ENCODE measurements around the gene TBKBP1. TPM values are rescaled to one million over a fixed set of nuclear protein-coding genes. Genes with fewer than 3 reads are reported as not detected.

Gene TBKBP1
- total RNA-seq, 1 experiment from 2014 or later, result 33.2 TPM

DNA sequence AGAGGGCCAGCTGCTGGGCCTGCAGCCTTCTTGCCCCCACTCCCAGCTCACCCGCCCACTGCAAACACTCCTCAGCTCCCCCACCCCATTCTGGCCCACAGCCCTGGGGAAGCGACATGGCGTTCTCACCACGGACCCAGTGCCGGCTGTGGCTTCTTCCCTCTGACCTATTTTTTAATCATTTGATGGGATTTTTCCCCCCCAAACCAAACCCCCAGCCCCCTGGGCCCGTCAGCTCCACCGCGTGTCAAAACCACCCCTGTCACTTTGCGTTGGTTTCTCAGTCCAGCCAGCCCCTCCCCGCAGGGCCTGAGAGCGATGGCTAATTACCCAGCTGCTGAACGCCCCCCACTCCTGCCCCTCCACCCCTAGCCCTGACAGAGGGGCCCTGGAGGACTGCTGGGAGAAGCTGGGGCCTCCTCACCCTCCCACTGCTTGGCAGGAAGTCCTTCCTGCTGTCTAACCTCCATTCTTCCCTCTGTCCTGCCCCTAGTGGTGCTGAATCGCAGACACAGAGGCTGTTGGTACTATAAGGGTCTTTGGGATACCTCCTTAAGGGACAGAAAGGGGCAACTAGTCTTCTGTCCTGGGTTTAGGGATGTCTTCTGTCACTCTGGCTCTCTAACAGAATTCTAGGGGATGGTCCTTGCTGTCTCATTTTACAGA is 31.6 kb downstream of the TBKBP1 start:
- peaks cover 63% of the 10 kb centered on the region for H3K27me3 Mint-ChIP-seq (ENCODE audit: low read depth)
- Histone ChIP-seq H3T11ph (ENCODE audit: low read length) (no peak overlapping the region), H3K79me1 (ENCODE audit: insufficient read depth, low read depth, low read length, poor library complexity, severe bottlenecking) (no peaks in the 10 kb centered on the region), H3K23ac (ENCODE audit: insufficient read length, low read depth, low read length) (no peak overlapping the region), H3K4me2 (ENCODE audit: insufficient read depth, insufficient read length, low read length) (no peak overlapping the region), H2BK20ac (ENCODE audit: low read depth, low read length, poor library complexity, severe bottlenecking) (no peak overlapping the region), H3K9me3 (ENCODE audit: control insufficient read depth, low read depth, low read length) (no peaks in the 10 kb centered on the region), H3K9ac (ENCODE audit: extremely low read depth, insufficient read length, low read length) (no peak overlapping the region), H3K4me1 (ENCODE audit: insufficient read depth, low read length) (no peaks in the 10 kb centered on the region), H2AFZ (ENCODE audit: low read length) (no peak overlapping the region), H4K5ac (ENCODE audit: insufficient read length, low read depth, low read length) (no peak overlapping the region), H3K4ac (ENCODE audit: low read depth, low read length) (no peak overlapping the region), H2BK120ac (ENCODE audit: low read depth, low read length, poor library complexity, severe bottlenecking) (no peak overlapping the region), H2BK12ac (ENCODE audit: insufficient read length, low read depth, low read length) (no peak overlapping the region), H4K91ac (ENCODE audit: insufficient read length, low read depth, low read length) (no peak overlapping the region), H4K20me1 (ENCODE audit: control insufficient read depth, insufficient read depth, insufficient read length) (no peaks in the 10 kb centered on the region), H4K8ac (replicated peaks; ENCODE audit: insufficient read length, low read depth, low read length) (no peak overlapping the region), H3K23me2 (ENCODE audit: insufficient read length, low read depth, low read length, poor library complexity, severe bottlenecking) (peaks cover 3% of the 10 kb centered on the region), H3K18ac (ENCODE audit: insufficient read length, low read depth, low read length) (no peak overlapping the region), H2BK5ac (ENCODE audit: insufficient read length, low read length) (no peak overlapping the region), H2BK15ac (ENCODE audit: low read depth, low read length) (no peak overlapping the region), H3K27me3 (ENCODE audit: insufficient read depth, low read length) (no peaks in the 10 kb centered on the region), H3K27ac (ENCODE audit: insufficient read length, low read depth, low read length) (no peak overlapping the region), H3K56ac (ENCODE audit: insufficient read length, low read depth, low read length) (no peak overlapping the region), H3K14ac (ENCODE audit: insufficient read depth, low read length) (no peak overlapping the region), H2AK5ac (ENCODE audit: insufficient read length, low read length) (no peak overlapping the region), H3K79me2 (ENCODE audit: insufficient read depth, low read length) (no peaks in the 10 kb centered on the region)
- H3K36me3 Mint-ChIP-seq (ENCODE audit: insufficient read depth in 1 of 3, low read depth in 3 of 3), result no peaks in the 10 kb centered on the region
- no peak for DNase-seq
- no peak overlapping the region for H3K27ac Mint-ChIP-seq
- peaks cover 10 to 28% of the 10 kb centered on the region in 2 experiments for H3K4me1 Mint-ChIP-seq
- WGBS (ENCODE audit: extremely low coverage, insufficient read length, low lambda C conversion rate), result no CpG with 5 or more reads among the region's 13 CpGs
- H3K4me3 Mint-ChIP-seq, result no peak overlapping the region
- TF ChIP-seq, protein P1, sequence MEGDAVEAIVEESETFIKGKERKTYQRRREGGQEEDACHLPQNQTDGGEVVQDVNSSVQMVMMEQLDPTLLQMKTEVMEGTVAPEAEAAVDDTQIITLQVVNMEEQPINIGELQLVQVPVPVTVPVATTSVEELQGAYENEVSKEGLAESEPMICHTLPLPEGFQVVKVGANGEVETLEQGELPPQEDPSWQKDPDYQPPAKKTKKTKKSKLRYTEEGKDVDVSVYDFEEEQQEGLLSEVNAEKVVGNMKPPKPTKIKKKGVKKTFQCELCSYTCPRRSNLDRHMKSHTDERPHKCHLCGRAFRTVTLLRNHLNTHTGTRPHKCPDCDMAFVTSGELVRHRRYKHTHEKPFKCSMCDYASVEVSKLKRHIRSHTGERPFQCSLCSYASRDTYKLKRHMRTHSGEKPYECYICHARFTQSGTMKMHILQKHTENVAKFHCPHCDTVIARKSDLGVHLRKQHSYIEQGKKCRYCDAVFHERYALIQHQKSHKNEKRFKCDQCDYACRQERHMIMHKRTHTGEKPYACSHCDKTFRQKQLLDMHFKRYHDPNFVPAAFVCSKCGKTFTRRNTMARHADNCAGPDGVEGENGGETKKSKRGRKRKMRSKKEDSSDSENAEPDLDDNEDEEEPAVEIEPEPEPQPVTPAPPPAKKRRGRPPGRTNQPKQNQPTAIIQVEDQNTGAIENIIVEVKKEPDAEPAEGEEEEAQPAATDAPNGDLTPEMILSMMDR (conservative IDR thresholded peaks at IDR 0.05), result peak; percentile 33; the same call in 2 of the 3 replicates
- no peaks in the 10 kb centered on the region for H3K9me3 Mint-ChIP-seq

All from H9 (cell line).